Measurements from ENCODE around the gene ITPKB.
"Not testable (repeated sequence)": the region's sequence is repeated elsewhere in the genome, so short reads cannot be mapped to it uniquely, and the experiment has no call there.

Gene ITPKB

GRCh38 chr1:226624526-226624925 lies 114.6 kb downstream of the ITPKB start:
- DNase-seq (ENCODE audit: low spot score): no peak

DNA sequence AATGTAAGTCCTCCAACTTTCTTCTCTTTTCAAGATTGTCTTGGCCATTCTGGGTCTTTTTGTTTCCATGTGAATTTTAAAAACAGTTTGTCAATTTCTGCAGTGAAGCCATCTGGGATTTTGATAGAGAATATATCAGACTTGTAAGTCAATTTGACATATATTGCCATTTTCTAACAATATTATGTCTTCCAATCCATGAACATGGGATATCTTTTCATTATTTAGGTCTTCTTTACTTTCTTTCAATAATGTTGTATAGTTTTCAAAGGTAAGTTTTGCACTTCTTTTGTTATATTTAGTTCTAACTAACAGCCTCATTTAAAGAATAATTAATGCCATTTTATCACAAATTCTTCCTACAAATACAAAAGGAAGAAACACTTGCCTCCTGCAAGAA lies 117.1 kb downstream of the ITPKB start:
- no peak for DNase-seq (ENCODE audit: low spot score)

GRCh38 chr1:226619031-226619430 lies 120.1 kb downstream of the ITPKB start:
- DNase-seq (ENCODE audit: low spot score): no peak

DNA sequence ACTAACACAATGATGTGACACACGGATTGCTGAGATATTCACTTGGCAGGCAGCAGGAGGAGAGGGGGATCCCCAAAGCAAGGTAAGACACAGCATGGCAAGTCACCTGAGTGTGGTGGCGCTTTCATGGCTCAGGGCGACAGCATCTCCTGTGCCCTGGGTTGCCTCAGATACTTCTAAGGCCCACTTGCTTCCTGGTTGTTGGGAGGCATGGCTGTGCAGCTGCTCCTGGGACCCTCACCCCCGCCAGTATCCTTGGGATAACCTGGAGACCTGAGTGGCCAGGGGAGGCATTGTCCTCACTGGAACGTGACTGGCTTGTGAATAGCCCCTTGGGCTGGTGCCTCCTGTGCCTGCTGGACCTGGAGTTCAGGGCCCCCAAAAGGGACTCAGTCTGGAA lies 120.7 kb downstream of the ITPKB start:
- DNase-seq (ENCODE audit: low spot score): no peak

- not testable (repeated sequence) for DNase-seq (ENCODE audit: low spot score)
These were observed 121.4 kb downstream of the ITPKB start for GRCh38 chr1:226617719-226618118.

GRCh38 chr1:226617109-226617508 lies 122.0 kb downstream of the ITPKB start:
- no peak for DNase-seq (ENCODE audit: low spot score)

DNA sequence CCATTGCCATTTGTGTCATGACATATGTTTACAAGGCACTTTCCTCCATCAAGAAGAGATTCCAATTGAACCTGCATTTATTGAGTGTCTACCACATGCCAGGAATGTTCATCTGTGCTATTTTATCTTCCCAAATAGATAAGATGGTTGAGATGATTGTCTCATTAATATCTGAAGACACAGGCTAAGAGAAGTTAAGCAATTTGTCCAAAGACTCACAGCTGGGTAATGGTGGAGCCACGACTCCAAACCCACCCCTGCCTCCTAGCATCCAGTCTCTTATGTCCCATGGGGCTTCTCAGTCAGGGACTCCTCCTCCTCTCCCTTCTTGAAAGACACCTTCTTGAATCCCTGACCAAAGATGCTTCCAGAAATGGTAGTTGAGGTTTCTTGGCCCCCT lies 122.4 kb downstream of the ITPKB start:
- DNase-seq (ENCODE audit: low spot score): no peak

- no peak for DNase-seq (ENCODE audit: low spot score)
These were observed 123.2 kb downstream of the ITPKB start for GRCh38 chr1:226615876-226616275.

DNA sequence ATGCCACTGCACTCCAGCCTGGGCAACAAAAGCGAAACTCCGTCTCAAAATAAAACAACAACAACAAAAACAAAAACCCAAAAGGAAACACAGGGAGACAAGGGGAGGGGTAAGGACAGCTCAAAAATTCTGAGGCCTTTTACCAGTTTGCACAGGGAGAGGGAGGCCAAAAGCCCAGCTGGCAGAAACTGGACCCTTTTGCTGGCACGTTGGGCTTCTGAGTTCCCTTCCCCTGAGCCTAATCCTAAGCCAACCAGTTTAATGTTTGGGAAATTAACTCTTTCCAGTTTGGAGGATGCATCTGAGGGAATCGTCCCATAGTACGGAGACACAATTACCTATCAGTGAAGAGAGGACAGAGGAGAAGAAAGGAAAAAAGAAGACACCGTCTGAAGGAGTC lies 127.1 kb downstream of the ITPKB start:
- not testable (repeated sequence) for DNase-seq (ENCODE audit: low spot score)

GRCh38 chr1:226611301-226611700 lies 127.8 kb downstream of the ITPKB start:
- no peak for DNase-seq (ENCODE audit: low spot score)

DNA sequence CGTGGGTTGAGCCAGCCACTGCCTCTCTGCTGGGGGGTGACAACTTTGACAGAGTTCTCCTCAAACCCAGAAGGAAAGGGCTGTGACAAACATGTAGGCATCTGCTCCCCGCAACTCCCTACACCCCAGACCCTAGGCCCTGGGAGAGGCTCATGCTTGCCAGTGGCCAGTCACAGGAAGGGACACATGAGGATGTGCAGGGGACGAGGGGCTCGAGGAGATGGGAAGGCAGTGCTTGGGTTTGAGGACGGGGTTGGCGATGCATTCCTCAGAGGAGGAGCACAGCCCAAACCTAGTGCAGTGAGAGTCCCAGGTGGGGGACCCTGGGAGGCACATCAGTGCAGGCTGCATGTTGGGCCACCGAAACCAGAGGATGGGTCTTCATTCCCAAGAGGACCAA lies 128.4 kb downstream of the ITPKB start:
- DNase-seq (ENCODE audit: low spot score): no peak

GRCh38 chr1:226609836-226610455 lies 129.1 kb downstream of the ITPKB start:
- DNase-seq (ENCODE audit: low spot score): no peak

GRCh38 chr1:226608699-226609505 lies 130.2 kb downstream of the ITPKB start:
- peak; percentile 57 for DNase-seq (ENCODE audit: low spot score)

- DNase-seq (ENCODE audit: low spot score): no peak
These were observed 131.3 kb downstream of the ITPKB start for GRCh38 chr1:226607821-226608220.

DNA sequence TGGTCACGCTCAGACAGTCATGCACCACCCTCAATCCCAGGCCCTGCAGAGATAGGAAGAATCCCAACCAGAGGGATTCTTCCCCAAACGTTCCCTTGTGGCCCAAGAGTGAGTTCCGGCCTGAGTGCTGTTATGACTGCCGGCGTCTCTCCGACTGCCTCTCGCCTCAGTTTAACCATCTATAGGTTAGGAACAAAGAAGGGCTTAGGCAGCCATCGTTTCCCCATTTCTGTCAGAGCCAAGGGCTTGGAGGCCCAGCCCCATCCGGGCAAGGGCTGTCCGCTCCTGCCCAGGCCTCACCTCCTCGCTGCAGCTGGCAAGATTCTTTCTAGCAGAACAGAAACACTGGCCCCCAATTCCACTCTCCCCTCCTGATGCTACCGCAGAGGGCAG lies 131.8 kb downstream of the ITPKB start:
- no peak for DNase-seq (ENCODE audit: low spot score)

DNA sequence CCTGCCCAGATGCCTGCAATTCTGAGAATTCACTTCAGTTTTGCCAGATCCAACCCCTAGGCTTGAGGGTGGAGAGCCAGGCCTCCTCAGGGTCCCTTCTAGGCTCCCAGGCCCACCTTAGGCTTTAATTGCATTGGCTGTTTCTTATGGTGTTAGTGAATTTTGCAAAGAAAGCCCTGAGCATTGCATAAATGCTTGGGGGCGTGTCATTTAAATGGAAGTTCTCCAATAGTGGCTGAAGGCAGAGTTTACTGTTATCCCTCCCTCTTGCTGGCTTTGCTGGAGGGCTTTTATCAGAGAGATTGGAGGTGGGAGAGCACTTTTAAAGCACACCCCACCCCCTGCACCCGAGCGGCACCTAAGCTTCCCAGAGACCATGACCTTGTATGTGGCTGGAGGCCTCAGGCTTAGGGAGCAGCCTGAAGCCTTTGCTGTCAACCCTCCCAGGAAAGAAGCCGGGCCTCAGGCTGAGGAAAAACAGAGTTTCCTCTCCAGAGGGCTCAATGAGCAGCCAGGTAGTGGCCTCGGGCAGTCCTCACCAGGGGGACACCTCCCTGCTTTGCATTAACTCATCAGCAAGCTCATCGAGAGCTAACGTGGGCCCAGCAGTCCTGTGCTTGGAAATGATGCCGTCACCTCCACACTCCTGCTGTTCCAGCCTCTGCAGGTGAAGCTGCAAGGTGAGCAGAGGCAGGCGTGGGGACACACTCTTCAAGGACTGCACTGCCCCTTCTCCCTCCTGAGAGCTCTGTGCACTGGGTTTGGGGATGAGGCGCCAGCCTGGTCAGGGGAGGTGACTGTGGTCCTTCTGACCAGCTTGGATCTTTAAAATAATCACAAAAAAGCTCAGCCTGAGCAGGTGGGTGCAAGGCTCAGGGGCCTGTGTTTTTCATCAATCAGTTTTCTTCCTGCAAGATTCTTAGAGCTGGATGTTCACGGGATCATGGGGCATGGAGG lies 132.5 kb downstream of the ITPKB start:
- DNase-seq (ENCODE audit: low spot score): no peak

DNA sequence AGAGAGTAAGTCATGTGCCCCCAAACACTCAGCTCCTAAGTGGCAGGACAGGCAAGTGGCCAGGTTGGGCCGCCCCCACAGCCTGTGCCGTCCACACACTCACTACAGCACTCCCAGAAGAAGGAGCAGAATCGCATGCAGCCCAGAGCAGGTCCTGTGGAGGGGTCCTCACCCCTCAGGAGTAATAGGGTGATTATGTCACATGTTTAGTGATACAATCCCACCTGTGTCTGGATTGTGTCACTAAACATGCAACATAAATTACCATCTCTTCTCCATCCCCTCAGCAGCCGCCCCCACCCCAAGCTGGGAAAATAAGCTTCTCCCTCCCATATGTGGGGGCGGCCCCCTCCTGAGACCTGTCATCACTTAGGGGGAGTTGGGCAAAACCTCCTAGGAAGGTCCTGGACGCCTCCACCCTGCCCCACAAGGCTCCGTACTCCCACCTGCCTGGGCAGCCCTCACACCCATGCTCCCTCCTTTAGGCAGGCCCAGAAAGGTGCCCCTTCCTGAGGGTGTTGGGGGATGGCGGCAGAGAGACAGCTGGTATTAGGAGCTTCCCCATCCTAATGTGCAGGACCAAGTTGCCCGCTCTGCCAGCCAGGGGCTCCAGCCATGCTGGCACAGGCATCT lies 133.6 kb downstream of the ITPKB start:
- DNase-seq (ENCODE audit: low spot score): no peak

- no peak for DNase-seq (ENCODE audit: low spot score)
These were observed 134.3 kb downstream of the ITPKB start for GRCh38 chr1:226604560-226605317.

GRCh38 chr1:226603858-226604559 lies 135.1 kb downstream of the ITPKB start:
- DNase-seq (ENCODE audit: low spot score): no peak

- DNase-seq (ENCODE audit: low spot score): no peak
These were observed 135.8 kb downstream of the ITPKB start for GRCh38 chr1:226603022-226603857.
